Nephron (organoid): ENCODE results near the gene TMEM151B.

Source experiments
- H3K27ac Mint-ChIP-seq, 3 experiments: 2 replicates each; pipeline ENCODE4 v1.8.0; 2020; ENCODE audit warnings: mixed read lengths in 3 of 3, mild to moderate bottlenecking in 2 of 3, moderate library complexity in 1 of 3
- H3K27me3 Mint-ChIP-seq: 2 replicates; pipeline ENCODE4 v1.8.0; 2021; ENCODE audit warnings: low read depth, mild to moderate bottlenecking, moderate library complexity, mixed read lengths
- H3K36me3 Mint-ChIP-seq: 2 replicates; pipeline ENCODE4 v1.8.0; 2020; ENCODE audit warnings: low read depth, mixed read lengths
- H3K4me1 Mint-ChIP-seq: 2 replicates; pipeline ENCODE4 v1.8.0; 2020; ENCODE audit warnings: mixed read lengths
- H3K4me3 Mint-ChIP-seq, 3 experiments: 2 replicates each; pipeline ENCODE4 v1.8.0; 2020; ENCODE audit warnings: mild to moderate bottlenecking in 3 of 3, mixed read lengths in 3 of 3, moderate library complexity in 2 of 3
- H3K9me3 Mint-ChIP-seq: 2 replicates; pipeline ENCODE4 v1.8.0; 2020; ENCODE audit warnings: mixed read lengths
- CTCF ChIP-seq, 3 experiments: fragments of 200-600 bp; sonication (generic); IDR thresholded peaks; one replicate each; pipeline ENCODE4 v1.5.0; 2021; ENCODE audit warnings: antibody characterized with exemption in 3 of 3; ENCODE audit not compliant: unreplicated experiment in 3 of 3

Gene TMEM151B

GRCh38 chr6:44235269-44235668, 35.0 kb upstream of the TMEM151B start:
- peak overlapping the region; percentile 90 to 91 (median 91) for H3K27ac Mint-ChIP-seq
- H3K36me3 Mint-ChIP-seq: no peaks in the 10 kb centered on the region
- H3K9me3 Mint-ChIP-seq: no peaks in the 10 kb centered on the region
- peaks cover 6% of the 10 kb centered on the region for H3K27me3 Mint-ChIP-seq
- H3K4me3 Mint-ChIP-seq: peak overlapping the region in 2 of 3 experiments; percentile 4 to 42
- peaks cover 45% of the 10 kb centered on the region for H3K4me1 Mint-ChIP-seq
- no peak for TF ChIP-seq CTCF (IDR thresholded peaks at IDR 0.05; ENCODE audit: unreplicated experiment in 3 of 3)

- Mint-ChIP-seq H3K27me3 (peaks cover 6% of the 10 kb centered on the region), H3K27ac (peak overlapping the region in 1 of 3 experiments; percentile 30), H3K9me3 (no peaks in the 10 kb centered on the region), H3K36me3 (no peaks in the 10 kb centered on the region), H3K4me1 (peaks cover 42% of the 10 kb centered on the region), H3K4me3 (peak overlapping the region in 1 of 3 experiments; percentile 42)
- TF ChIP-seq CTCF (IDR thresholded peaks at IDR 0.05; ENCODE audit: unreplicated experiment in 3 of 3): no peak
These were observed 34.2 kb upstream of the TMEM151B start for GRCh38 chr6:44235891-44236516.

GRCh38 chr6:44237021-44237812, 33.0 kb upstream of the TMEM151B start:
- peak overlapping the region; percentile 74 to 93 (median 92) for H3K27ac Mint-ChIP-seq
- H3K4me3 Mint-ChIP-seq: peak overlapping the region; percentile 82 to 87 (median 86)
- no peaks in the 10 kb centered on the region for H3K36me3 Mint-ChIP-seq
- H3K9me3 Mint-ChIP-seq: no peaks in the 10 kb centered on the region
- H3K27me3 Mint-ChIP-seq: peaks cover 6% of the 10 kb centered on the region
- H3K4me1 Mint-ChIP-seq: peaks cover 37% of the 10 kb centered on the region
- no peak for TF ChIP-seq CTCF (IDR thresholded peaks at IDR 0.05; ENCODE audit: unreplicated experiment in 3 of 3)

- no peaks in the 10 kb centered on the region for H3K36me3 Mint-ChIP-seq
- no peaks in the 10 kb centered on the region for H3K9me3 Mint-ChIP-seq
- H3K27ac Mint-ChIP-seq: peak overlapping the region; percentile 74 to 93 (median 92)
- TF ChIP-seq CTCF (IDR thresholded peaks at IDR 0.05; ENCODE audit: unreplicated experiment in 3 of 3): peak; percentile 94 to 98 (median 98)
- H3K27me3 Mint-ChIP-seq: peaks cover 6% of the 10 kb centered on the region
- H3K4me1 Mint-ChIP-seq: peaks cover 35% of the 10 kb centered on the region
- H3K4me3 Mint-ChIP-seq: peak overlapping the region; percentile 82 to 87 (median 86)
These were observed 32.3 kb upstream of the TMEM151B start for GRCh38 chr6:44237813-44238433.

GRCh38 chr6:44238687-44239350, 31.4 kb upstream of the TMEM151B start:
- Mint-ChIP-seq H3K27ac (peak overlapping the region; percentile 39 to 93 (median 74)), H3K27me3 (peaks cover 10% of the 10 kb centered on the region), H3K36me3 (no peaks in the 10 kb centered on the region), H3K9me3 (no peaks in the 10 kb centered on the region), H3K4me1 (peaks cover 31% of the 10 kb centered on the region), H3K4me3 (peak overlapping the region; percentile 82 to 87 (median 86))
- no peak for TF ChIP-seq CTCF (IDR thresholded peaks at IDR 0.05; ENCODE audit: unreplicated experiment in 3 of 3)
